Adrenal gland (tissue), 12 donors: ENCODE results near the gene RBM44. TPM values are rescaled to one million over a fixed set of nuclear protein-coding genes. Genes with fewer than 3 reads are reported as not detected.
A peak's percentile ranks its signal among the peaks of the same experiment; 100 is the strongest.

Source experiments
- DNase-seq, 7 donors: peaks; one replicate each; pipeline ENCODE4 v3.0.0-alpha.2; 2019 to 2020
- H3K27ac ChIP-seq, 5 donors: fragments of 200-600 bp; sonication (generic) in 4 of 5; 1 replicate in 3 of 5; 2 replicates in 2 of 5; pipeline versions ENCODE4 v1.5.1 to v1.8.0; 2016 to 2020; ENCODE audit warnings: mild to moderate bottlenecking in 1 of 5
- H3K27me3 ChIP-seq: fragments of 200-600 bp; 2 replicates; pipeline ENCODE4 v1.8.0; 2021
- H3K36me3 ChIP-seq, 2 donors: fragments of 200-600 bp; replicated peaks in 1 of 2; 1 replicate in 1 of 2; 2 replicates in 1 of 2; pipeline versions ENCODE4 v1.5.1 to v1.8.0; 2018 to 2022
- H3K4me1 ChIP-seq, 2 donors: fragments of 200-600 bp; replicated peaks in 1 of 2; 1 replicate in 1 of 2; 2 replicates in 1 of 2; pipeline versions ENCODE4 v1.5.1 to v1.8.0; 2018 to 2021
- H3K4me3 ChIP-seq, 4 donors: fragments of 200-600 bp; sonication (generic) in 3 of 4; one replicate each; pipeline ENCODE4 v1.5.1; 2016 to 2018
- H3K9me3 ChIP-seq, 3 donors: fragments of 200-600 bp; sonication (generic) in 1 of 3; replicated peaks in 1 of 3; 1 replicate in 2 of 3; 2 replicates in 1 of 3; pipeline versions ENCODE4 v1.5.1 to v1.8.0; 2016 to 2021
- CTCF ChIP-seq, 6 experiments: fragments of 450-650 bp in 4 of 6; fragments of 200-600 bp in 2 of 6; sonication (generic) in 1 of 6; IDR thresholded peaks; 1 replicate in 5 of 6; 2 replicates in 1 of 6; pipeline versions ENCODE4 v1.5.1 to v1.8.0; 2016 to 2021; ENCODE audit warnings: antibody characterized with exemption in 6 of 6, mild to moderate bottlenecking in 2 of 6, moderate library complexity in 1 of 6
- POLR2A ChIP-seq, 2 donors: fragments of 450-650 bp; IDR thresholded peaks; one replicate each; pipeline ENCODE4 v1.6.1; 2017; ENCODE audit warnings: antibody characterized with exemption in 2 of 2, mild to moderate bottlenecking in 2 of 2, moderate library complexity in 1 of 2
- WGBS, 4 donors: extraction: QIAGEN DNeasy Blood & Tissue Kit in 2 of 4; methylation state at CpG; one replicate each; pipeline versions ENCODE4 v1.1.5 to v1.1.7; 2013 to 2017; 5-methylcytosine and 5-hydroxymethylcytosine counted together
- intact Hi-C, 2 donors: fragments of 100-400 bp; cut with DNase I; formaldehyde crosslinking; loops; one replicate each; pipeline versions ENCODE4 v1.14.1 to v1.15.0; 2022 to 2023
- polyA plus RNA-seq, 3 donors: library from polyadenylated mRNA; stranded (reverse); fragments of 200-250 nt in 2 of 3; fragments of 350-450 nt in 1 of 3; fragmentation: Illumina TruSeq in 1 of 3; extraction: RNeasy Lipid Tissue Mini Kit (QIAGEN cat#74804) in 1 of 3; gene quantifications; one replicate each; pipeline ENCODE4 v1.2.3, GENCODE V29; 2013 to 2014
- total RNA-seq, 9 donors: library from RNA; depleted of rRNA in 4 of 9; stranded (reverse); fragments of >200 nt in 4 of 9; fragments of 120-200 nt in 1 of 9; fragmentation: NEBNext Ultra II Directional in 1 of 9; extraction: Animal tissue kit (Norgen Biotek cat#: 25700) in 1 of 9; gene quantifications; one replicate each; pipeline versions ENCODE4 v1.1.0 to v1.2.4, GENCODE V29; 2013 to 2023
- donor health status: healthy with polysubstance abuse.
- donor health status: Bipolar disorder and iron deficiency.
- donor health status: DM: yes; HTN: yes; CAD: no.
- donor health status: DM: no; HTN: no; CAD: no.
- donor health status: DM: no; HTN: no; CAD: no.
- donor health status: DM: yes; HTN: yes; CAD: no.

RBM44 gene
- total and polyA plus RNA-seq, 12 donors: 0.15 to 0.72 (median 0.30) TPM; not detected in 1

- intact Hi-C loops: no loop called here
- H3K9me3 ChIP-seq: no peaks in the 10 kb centered on the region
- no peak for DNase-seq
- TF ChIP-seq POLR2A (IDR thresholded peaks at IDR 0.05): no peak
- TF ChIP-seq CTCF (IDR thresholded peaks at IDR 0.05): no peak
- WGBS, 4 donors: 75 to 98% (median 84%) methylated on average over 4 to 5 of the region's 5 CpGs
- peaks cover 0 to 76% of the 10 kb centered on the region in 2 donors for H3K36me3 ChIP-seq
- H3K27ac ChIP-seq: no peak overlapping the region
- no peak overlapping the region for H3K4me3 ChIP-seq
- H3K27me3 ChIP-seq: no peaks in the 10 kb centered on the region
- peaks cover 0 to 7% of the 10 kb centered on the region in 2 donors for H3K4me1 ChIP-seq
Measured at GRCh38 chr2:237752761-237753165, 45.8 kb upstream of the RBM44 start.

GRCh38 chr2:237754182-237754581, 44.4 kb upstream of the RBM44 start:
- TF ChIP-seq CTCF (IDR thresholded peaks at IDR 0.05) (no peak), POLR2A (IDR thresholded peaks at IDR 0.05) (no peak)
- Histone ChIP-seq H3K27me3 (no peaks in the 10 kb centered on the region), H3K4me3 (no peak overlapping the region), H3K4me1 (peaks cover 0 to 7% of the 10 kb centered on the region in 2 donors), H3K9me3 (no peaks in the 10 kb centered on the region), H3K27ac (no peak overlapping the region), H3K36me3 (peaks cover 0 to 74% of the 10 kb centered on the region in 2 donors)
- WGBS, 4 donors: 54 to 63% (median 58%) methylated on average over 3 of the region's 3 CpGs
- intact Hi-C loops: no loop called here
- DNase-seq: peak in 2 of 7 donors; percentile 25 to 52

- WGBS, 4 donors: 88 to 92% (median 89%) methylated on average over 9 to 12 of the region's 12 CpGs
- Histone ChIP-seq H3K4me1 (peaks cover 0 to 7% of the 10 kb centered on the region in 2 donors), H3K9me3 (no peaks in the 10 kb centered on the region), H3K27me3 (no peaks in the 10 kb centered on the region), H3K36me3 (peaks cover 0 to 72% of the 10 kb centered on the region in 2 donors), H3K4me3 (no peak overlapping the region), H3K27ac (no peak overlapping the region)
- intact Hi-C loops: no loop called here
- no peak for TF ChIP-seq CTCF (IDR thresholded peaks at IDR 0.05)
- TF ChIP-seq POLR2A (IDR thresholded peaks at IDR 0.05): no peak
- peak in 1 of 7 donors; percentile 18 for DNase-seq
Measured at GRCh38 chr2:237754626-237755248, 43.8 kb upstream of the RBM44 start.

GRCh38 chr2:237757616-237758015, 41.0 kb upstream of the RBM44 start:
- DNase-seq: no peak
- TF ChIP-seq CTCF (IDR thresholded peaks at IDR 0.05) (no peak), POLR2A (IDR thresholded peaks at IDR 0.05) (no peak)
- H3K27ac ChIP-seq: no peak overlapping the region
- H3K27me3 ChIP-seq: no peaks in the 10 kb centered on the region
- H3K4me3 ChIP-seq: no peak overlapping the region
- peaks cover 0 to 61% of the 10 kb centered on the region in 2 donors for H3K36me3 ChIP-seq
- no peaks in the 10 kb centered on the region for H3K9me3 ChIP-seq
- peaks cover 5 to 23% of the 10 kb centered on the region in 2 donors for H3K4me1 ChIP-seq
- whole genome bisulfite sequencing, 4 donors: 91 to 97% (median 96%) methylated on average over 10 of the region's 10 CpGs
- intact Hi-C loops: no loop called here
